ENCODE results near the gene DBF4B. TPM values are rescaled to one million over a fixed set of nuclear protein-coding genes. Genes with fewer than 3 reads are reported as not detected.
A peak's percentile ranks its signal among the peaks of the same experiment; 100 is the strongest.

DBF4B gene
- total and polyA plus RNA-seq, 2 of the 13 experiments (the other 11 are each of a cell fraction or from before 2014, with no cell fraction given), result 11.7 to 13.2 TPM

DNA sequence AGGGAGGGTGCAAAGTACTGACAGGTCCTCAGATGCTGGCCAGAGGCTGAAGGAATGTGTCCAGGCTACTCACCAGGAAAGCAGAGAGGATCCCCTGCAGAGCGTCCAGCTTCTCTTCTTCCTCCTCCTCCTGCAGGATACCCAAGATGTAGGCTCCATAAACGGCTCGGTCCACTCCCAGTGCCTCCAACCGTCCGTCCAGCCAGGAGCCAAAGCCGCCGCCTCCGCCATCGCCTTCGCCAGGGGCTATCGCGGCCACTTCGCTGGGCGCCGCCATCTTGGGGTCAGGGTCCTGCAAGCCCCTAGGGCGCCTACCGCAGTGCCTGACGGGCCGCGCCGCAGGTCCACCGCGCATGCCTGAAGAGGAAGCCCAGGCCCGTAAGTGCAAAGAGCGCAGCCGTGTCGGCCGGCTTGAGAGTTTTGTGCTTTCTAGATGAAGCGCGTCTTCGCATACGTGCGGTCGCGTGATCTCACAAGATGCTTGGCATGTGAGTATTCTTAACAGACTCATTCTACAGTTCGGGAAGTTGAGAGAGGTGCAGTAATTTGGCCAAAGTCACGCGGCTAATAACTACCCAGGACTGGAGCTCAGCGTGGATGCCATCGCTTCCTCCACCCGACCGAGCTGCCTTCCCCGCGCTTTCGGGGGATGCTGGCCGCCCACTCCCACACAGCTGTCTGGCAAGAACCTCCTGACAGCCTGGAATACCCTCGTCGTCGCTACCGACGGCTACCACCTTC lies 18.8 kb upstream of the DBF4B start, which contains the start of gene CCDC43 (continued):
- TF ChIP-seq, protein P1, sequence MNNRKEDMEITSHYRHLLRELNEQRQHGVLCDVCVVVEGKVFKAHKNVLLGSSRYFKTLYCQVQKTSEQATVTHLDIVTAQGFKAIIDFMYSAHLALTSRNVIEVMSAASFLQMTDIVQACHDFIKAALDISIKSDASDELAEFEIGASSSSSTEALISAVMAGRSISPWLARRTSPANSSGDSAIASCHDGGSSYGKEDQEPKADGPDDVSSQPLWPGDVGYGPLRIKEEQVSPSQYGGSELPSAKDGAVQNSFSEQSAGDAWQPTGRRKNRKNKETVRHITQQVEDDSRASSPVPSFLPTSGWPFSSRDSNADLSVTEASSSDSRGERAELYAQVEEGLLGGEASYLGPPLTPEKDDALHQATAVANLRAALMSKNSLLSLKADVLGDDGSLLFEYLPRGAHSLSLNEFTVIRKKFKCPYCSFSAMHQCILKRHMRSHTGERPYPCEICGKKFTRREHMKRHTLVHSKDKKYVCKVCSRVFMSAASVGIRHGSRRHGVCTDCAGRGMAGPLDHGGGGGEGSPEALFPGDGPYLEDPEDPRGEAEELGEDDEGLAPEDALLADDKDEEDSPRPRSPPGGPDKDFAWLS (CRISPR knock-in tag; IDR thresholded peaks at IDR 0.05; ENCODE audit: borderline replicate concordance), result no peak
- TF ChIP-seq NR2F6 (IDR thresholded peaks at IDR 0.05) (peak; percentile 79), NR2F6 (CRISPR knock-in tag; IDR thresholded peaks at IDR 0.05) (peak; percentile 95), RFX5 (IDR thresholded peaks at IDR 0.05; ENCODE audit: low read depth, low read length) (peak; percentile 36; the same call in 1 of the 2 replicates), ZNF260 (CRISPR knock-in tag; IDR thresholded peaks at IDR 0.05; ENCODE audit: borderline replicate concordance, low read depth) (no peak), JUND (CRISPR knock-in tag; IDR thresholded peaks at IDR 0.05) (0 out of 2 replicates have a peak, but pooled peaks have one; percentile 44), JUNB (CRISPR knock-in tag; IDR thresholded peaks at IDR 0.05; ENCODE audit: borderline replicate concordance) (no peak), TOE1 (CRISPR knock-in tag; IDR thresholded peaks at IDR 0.05) (no peak), SAP130 (CRISPR knock-in tag; IDR thresholded peaks at IDR 0.05; ENCODE audit: low read depth) (peak; percentile 83), TBX2 (CRISPR knock-in tag; IDR thresholded peaks at IDR 0.05; ENCODE audit: borderline replicate concordance) (peak; percentile 96), MAFK (conservative IDR thresholded peaks at IDR 0.05 in 1 of 2, IDR thresholded peaks at IDR 0.05 in 1 of 2; ENCODE audit: low read length in 2 of 2) (no peak), ZNF589 (CRISPR knock-in tag; conservative IDR thresholded peaks at IDR 0.05) (no peak), ZNF619 (CRISPR knock-in tag; IDR thresholded peaks at IDR 0.05) (peak; percentile 88), ZSCAN12 (CRISPR knock-in tag; IDR thresholded peaks at IDR 0.05) (peak; percentile 10; the same call in 1 of the 2 replicates)
- TF ChIP-seq, protein P2, sequence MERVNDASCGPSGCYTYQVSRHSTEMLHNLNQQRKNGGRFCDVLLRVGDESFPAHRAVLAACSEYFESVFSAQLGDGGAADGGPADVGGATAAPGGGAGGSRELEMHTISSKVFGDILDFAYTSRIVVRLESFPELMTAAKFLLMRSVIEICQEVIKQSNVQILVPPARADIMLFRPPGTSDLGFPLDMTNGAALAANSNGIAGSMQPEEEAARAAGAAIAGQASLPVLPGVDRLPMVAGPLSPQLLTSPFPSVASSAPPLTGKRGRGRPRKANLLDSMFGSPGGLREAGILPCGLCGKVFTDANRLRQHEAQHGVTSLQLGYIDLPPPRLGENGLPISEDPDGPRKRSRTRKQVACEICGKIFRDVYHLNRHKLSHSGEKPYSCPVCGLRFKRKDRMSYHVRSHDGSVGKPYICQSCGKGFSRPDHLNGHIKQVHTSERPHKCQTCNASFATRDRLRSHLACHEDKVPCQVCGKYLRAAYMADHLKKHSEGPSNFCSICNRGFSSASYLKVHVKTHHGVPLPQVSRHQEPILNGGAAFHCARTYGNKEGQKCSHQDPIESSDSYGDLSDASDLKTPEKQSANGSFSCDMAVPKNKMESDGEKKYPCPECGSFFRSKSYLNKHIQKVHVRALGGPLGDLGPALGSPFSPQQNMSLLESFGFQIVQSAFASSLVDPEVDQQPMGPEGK (CRISPR knock-in tag; IDR thresholded peaks at IDR 0.05), result peak; percentile 60
- TF ChIP-seq, protein P3, sequence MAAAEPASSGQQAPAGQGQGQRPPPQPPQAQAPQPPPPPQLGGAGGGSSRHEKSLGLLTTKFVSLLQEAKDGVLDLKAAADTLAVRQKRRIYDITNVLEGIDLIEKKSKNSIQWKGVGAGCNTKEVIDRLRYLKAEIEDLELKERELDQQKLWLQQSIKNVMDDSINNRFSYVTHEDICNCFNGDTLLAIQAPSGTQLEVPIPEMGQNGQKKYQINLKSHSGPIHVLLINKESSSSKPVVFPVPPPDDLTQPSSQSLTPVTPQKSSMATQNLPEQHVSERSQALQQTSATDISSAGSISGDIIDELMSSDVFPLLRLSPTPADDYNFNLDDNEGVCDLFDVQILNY (CRISPR knock-in tag; conservative IDR thresholded peaks at IDR 0.05), result peak; percentile 10; the same call in 1 of the 2 replicates
- TF ChIP-seq, protein P4, sequence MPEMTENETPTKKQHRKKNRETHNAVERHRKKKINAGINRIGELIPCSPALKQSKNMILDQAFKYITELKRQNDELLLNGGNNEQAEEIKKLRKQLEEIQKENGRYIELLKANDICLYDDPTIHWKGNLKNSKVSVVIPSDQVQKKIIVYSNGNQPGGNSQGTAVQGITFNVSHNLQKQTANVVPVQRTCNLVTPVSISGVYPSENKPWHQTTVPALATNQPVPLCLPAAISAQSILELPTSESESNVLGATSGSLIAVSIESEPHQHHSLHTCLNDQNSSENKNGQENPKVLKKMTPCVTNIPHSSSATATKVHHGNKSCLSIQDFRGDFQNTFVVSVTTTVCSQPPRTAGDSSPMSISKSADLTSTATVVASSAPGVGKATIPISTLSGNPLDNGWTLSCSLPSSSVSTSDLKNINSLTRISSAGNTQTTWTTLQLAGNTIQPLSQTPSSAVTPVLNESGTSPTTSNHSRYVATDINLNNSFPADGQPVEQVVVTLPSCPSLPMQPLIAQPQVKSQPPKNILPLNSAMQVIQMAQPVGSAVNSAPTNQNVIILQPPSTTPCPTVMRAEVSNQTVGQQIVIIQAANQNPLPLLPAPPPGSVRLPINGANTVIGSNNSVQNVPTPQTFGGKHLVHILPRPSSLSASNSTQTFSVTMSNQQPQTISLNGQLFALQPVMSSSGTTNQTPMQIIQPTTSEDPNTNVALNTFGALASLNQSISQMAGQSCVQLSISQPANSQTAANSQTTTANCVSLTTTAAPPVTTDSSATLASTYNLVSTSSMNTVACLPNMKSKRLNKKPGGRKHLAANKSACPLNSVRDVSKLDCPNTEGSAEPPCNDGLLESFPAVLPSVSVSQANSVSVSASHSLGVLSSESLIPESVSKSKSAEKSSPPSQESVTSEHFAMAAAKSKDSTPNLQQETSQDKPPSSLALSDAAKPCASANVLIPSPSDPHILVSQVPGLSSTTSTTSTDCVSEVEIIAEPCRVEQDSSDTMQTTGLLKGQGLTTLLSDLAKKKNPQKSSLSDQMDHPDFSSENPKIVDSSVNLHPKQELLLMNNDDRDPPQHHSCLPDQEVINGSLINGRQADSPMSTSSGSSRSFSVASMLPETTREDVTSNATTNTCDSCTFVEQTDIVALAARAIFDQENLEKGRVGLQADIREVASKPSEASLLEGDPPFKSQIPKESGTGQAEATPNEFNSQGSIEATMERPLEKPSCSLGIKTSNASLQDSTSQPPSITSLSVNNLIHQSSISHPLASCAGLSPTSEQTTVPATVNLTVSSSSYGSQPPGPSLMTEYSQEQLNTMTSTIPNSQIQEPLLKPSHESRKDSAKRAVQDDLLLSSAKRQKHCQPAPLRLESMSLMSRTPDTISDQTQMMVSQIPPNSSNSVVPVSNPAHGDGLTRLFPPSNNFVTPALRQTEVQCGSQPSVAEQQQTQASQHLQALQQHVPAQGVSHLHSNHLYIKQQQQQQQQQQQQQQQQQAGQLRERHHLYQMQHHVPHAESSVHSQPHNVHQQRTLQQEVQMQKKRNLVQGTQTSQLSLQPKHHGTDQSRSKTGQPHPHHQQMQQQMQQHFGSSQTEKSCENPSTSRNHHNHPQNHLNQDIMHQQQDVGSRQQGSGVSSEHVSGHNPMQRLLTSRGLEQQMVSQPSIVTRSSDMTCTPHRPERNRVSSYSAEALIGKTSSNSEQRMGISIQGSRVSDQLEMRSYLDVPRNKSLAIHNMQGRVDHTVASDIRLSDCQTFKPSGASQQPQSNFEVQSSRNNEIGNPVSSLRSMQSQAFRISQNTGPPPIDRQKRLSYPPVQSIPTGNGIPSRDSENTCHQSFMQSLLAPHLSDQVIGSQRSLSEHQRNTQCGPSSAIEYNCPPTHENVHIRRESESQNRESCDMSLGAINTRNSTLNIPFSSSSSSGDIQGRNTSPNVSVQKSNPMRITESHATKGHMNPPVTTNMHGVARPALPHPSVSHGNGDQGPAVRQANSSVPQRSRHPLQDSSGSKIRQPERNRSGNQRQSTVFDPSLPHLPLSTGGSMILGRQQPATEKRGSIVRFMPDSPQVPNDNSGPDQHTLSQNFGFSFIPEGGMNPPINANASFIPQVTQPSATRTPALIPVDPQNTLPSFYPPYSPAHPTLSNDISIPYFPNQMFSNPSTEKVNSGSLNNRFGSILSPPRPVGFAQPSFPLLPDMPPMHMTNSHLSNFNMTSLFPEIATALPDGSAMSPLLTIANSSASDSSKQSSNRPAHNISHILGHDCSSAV (CRISPR knock-in tag; IDR thresholded peaks at IDR 0.05; ENCODE audit: borderline replicate concordance), result 0 out of 2 replicates have a peak, but pooled peaks have one; percentile 49

All from HepG2 (cell line).